Activated CD4-positive, alpha-beta memory T cell treated with anti-CD3 and anti-CD28 coated beads, Interleukin-2, amount 10 ng/mL, durations not matched to agents 7 days and 5 days (primary cell): ENCODE results near the gene PRPF39. TPM values are rescaled to one million over a fixed set of nuclear protein-coding genes. Genes with fewer than 3 reads are reported as not detected.
"Not testable (repeated sequence)": the region's sequence is repeated elsewhere in the genome, so short reads cannot be mapped to it uniquely, and the experiment has no call there.

ENCODE experiments used
- CTCF ChIA-PET: fragments of 350-600 bp; sonication (Branson Sonifier 250); formaldehyde crosslinking; loops from one replicate; lab custom pipeline; 2021; ENCODE audit warnings: antibody characterized with exemption, inconsistent platforms; lab: Charles Lee
- POLR2A ChIA-PET: fragments of 350-600 bp; sonication (Branson Sonifier 250); formaldehyde crosslinking; loops from one replicate; lab custom pipeline; 2021; ENCODE audit warnings: antibody characterized with exemption; lab: Charles Lee
- DNase-seq: peaks from one replicate; pipeline ENCODE4 v3.0.0-alpha.2; 2020
- H3K27ac Mint-ChIP-seq: one replicate; pipeline ENCODE4 v1.8.0; 2021; ENCODE audit warnings: mild to moderate bottlenecking, mixed read lengths
- H3K27me3 Mint-ChIP-seq: one replicate; pipeline ENCODE4 v1.8.0; 2021; ENCODE audit warnings: mixed read lengths
- H3K36me3 Mint-ChIP-seq: one replicate; pipeline ENCODE4 v1.8.0; 2021; ENCODE audit warnings: low read depth, mixed read lengths
- H3K4me1 Mint-ChIP-seq: one replicate; pipeline ENCODE4 v1.8.0; 2021; ENCODE audit warnings: mixed read lengths
- H3K4me3 Mint-ChIP-seq: one replicate; pipeline ENCODE4 v1.8.0; 2021; ENCODE audit warnings: mild to moderate bottlenecking, mixed read lengths
- H3K9me3 Mint-ChIP-seq: one replicate; pipeline ENCODE4 v1.8.0; 2021; ENCODE audit warnings: mixed read lengths
- total RNA-seq, 2 experiments: library from RNA; stranded (reverse); gene quantifications; one replicate each; pipeline ENCODE4 v1.2.3, GENCODE V29; 2021

PRPF39 gene
- total RNA-seq, 2 experiments from 2014 or later = 35.6 to 42.7 TPM

DNA sequence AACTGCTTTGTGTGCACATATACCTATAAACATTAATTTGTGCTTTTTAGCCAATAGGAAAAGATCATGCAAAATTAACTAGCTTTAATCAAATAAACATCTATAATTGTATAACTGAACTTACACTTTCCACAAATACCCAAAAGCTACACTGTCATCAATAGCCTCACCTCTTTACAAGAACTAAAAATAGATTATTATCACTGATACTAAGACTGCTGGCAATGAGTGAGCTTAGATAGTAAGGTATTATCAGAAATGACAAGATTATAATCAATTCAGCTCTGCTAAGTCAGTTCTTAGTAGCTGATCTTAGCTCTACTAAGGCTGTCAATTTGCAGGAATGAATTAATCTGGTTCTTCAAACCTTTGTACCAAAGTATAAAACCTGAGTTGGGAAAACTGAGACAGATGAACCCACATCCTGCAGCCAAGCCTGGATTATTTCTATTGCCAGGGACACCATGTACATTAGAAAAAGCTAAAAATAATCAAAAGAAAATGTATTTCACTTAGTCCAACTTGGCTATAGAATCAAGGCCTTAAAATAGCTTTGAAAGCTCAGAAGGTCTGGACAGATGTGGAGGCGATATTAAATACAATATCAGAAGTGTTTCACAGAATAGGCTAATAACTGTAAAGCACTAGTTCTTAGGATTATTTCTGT is 45.2 kb downstream of the PRPF39 start:
- POLR2A ChIA-PET = interaction anchor here (1.0 to 1.2 kb wide), 3 partner anchors 11 to 45 kb away, joined by 3 to 5 read pairs (median 4); no protein-coding TSS in a partner anchor
- Mint-ChIP-seq H3K27ac (no peak overlapping the region), H3K27me3 (no peaks in the 10 kb centered on the region), H3K9me3 (no peaks in the 10 kb centered on the region), H3K4me1 (peaks cover 19% of the 10 kb centered on the region), H3K36me3 (peaks cover 22% of the 10 kb centered on the region), H3K4me3 (no peak overlapping the region)
- no peak for DNase-seq
- CTCF ChIA-PET = interaction anchor here (0.9 to 2.6 kb wide), 3 partner anchors 123 to 215 kb away, joined by 3 to 10 read pairs (median 4); partner anchors contain the start of gene MIS18BP1

DNA sequence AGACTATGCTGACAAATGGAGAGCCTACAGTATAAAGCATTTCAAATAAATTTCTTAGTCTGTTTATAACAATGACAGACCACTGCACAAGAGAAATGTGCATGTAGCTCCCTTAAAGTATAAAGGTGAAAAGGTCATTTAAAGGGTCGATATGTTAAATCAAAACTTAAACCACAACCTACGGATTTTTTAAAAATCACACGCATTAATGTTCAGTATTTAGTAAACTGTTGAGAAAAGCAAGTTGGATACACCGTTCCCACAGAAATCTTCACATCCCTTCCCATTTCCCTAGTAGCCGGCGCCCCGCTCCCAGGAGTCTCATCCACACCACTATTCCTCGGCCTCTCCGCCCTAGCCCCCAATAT is 49.8 kb downstream of the PRPF39 start:
- no peaks in the 10 kb centered on the region for H3K27me3 Mint-ChIP-seq
- peak overlapping the region; percentile 99 for H3K27ac Mint-ChIP-seq
- peaks cover 2% of the 10 kb centered on the region for H3K36me3 Mint-ChIP-seq
- peaks cover 38% of the 10 kb centered on the region for H3K4me1 Mint-ChIP-seq
- DNase-seq = no peak
- POLR2A ChIA-PET = interaction anchor here (0.8 to 5.2 kb wide), 16 partner anchors 9 to 237 kb away, joined by 3 to 77 read pairs (median 4); partner anchors contain the start of genes KLHL28, MIS18BP1, PRPF39 and TOGARAM1
- H3K9me3 Mint-ChIP-seq = no peaks in the 10 kb centered on the region
- CTCF ChIA-PET = interaction anchor here (1.2 to 1.5 kb wide), 3 partner anchors 36 to 172 kb away, joined by 3 to 5 read pairs (median 4); partner anchors contain the start of genes KLHL28, MIS18BP1 and TOGARAM1
- peak overlapping the region; percentile 90 for H3K4me3 Mint-ChIP-seq

DNA sequence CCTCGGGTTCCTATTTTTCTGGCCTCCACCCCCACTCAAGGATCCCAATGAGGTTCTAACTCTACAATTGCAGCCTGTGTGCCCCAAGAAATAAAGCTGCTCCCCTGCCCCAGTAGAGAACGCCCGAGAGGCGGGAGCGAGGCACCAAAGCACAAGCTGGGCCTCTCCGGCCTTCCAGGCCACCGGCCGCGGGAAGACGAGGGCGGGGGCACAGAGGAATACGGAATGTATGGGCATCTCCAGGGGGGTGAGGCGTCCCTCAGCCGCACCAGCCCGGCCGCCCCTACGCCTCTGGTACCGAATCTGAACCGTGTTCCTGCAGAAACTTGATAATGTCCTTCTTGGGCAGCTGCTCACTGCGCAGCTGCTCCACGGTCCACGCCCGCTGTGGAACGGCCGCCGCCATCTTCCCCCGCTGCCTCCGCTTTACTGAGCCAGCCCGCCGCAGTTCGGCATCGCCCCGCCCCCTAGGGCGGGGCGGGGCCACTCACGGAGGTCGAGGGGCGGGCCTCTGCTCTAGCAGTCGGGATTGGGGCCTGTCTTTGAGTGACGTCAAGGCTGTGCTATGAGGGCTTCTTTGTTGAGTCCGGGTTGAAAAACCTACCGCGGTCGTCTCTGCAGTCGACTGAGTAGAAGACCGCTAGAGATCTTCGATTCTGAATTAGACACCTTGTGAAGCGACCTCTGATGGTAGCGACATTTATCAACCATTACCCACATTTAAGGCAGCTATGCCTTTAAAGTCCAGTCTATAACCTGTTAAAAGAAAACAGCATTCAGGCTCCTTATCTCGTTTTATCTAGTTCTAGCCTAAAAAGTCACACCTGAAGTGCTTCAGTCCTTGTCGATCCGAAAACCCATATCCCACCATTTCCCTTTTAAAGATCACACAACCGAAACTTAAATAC is 50.4 kb downstream of the PRPF39 start, which contains the start of gene FKBP3:
Gene FKBP3 (minus strand): TSS at position 431 of the 908 bp plus-strand sequence. CDS start 25 bp downstream, at position 406.
- H3K36me3 Mint-ChIP-seq = peaks cover 2% of the 10 kb centered on the region
- H3K27me3 Mint-ChIP-seq = no peaks in the 10 kb centered on the region
- H3K9me3 Mint-ChIP-seq = no peaks in the 10 kb centered on the region
- ChIA-PET POLR2A (interaction anchor here (0.6 to 5.2 kb wide), 20 partner anchors 10 to 237 kb away, joined by 3 to 77 read pairs (median 4); partner anchors contain the start of genes KLHL28, MIS18BP1, PRPF39 and TOGARAM1), CTCF (interaction anchor here (1.2 to 1.5 kb wide), 3 partner anchors 37 to 173 kb away, joined by 3 to 5 read pairs (median 4); partner anchors contain the start of genes KLHL28, MIS18BP1 and TOGARAM1)
- peak; percentile 96 for DNase-seq
- H3K27ac Mint-ChIP-seq = peak within 1 kb of the TSS; percentile 99
- H3K4me1 Mint-ChIP-seq = peaks cover 43% of the 10 kb centered on the region
- H3K4me3 Mint-ChIP-seq = peak within 1 kb of the TSS; percentile 90

DNA sequence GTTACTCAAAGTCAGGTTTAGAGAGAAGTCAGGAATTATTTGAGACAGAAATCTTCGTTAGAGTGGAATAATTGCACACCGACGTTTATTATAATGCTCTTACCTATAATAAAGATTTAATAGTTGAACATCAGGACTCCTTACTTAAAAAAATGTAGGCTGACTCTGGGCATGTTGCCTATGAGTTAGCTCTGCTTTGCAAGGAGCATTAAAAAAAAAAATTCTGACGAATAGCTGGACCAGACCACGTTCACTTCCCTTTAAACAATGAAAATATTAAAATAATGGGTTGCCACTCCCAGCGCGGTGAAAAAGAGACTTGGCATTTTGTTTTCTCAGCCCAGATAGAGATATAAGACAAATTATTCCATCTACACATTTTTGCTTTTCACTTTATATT is 51.2 kb downstream of the PRPF39 start:
- Mint-ChIP-seq H3K4me1 (peaks cover 44% of the 10 kb centered on the region), H3K27me3 (no peaks in the 10 kb centered on the region), H3K36me3 (peaks cover 2% of the 10 kb centered on the region), H3K27ac (peak overlapping the region; percentile 99), H3K4me3 (peak overlapping the region; percentile 90), H3K9me3 (no peaks in the 10 kb centered on the region)
- no peak for DNase-seq
- POLR2A ChIA-PET = interaction anchor here (0.6 to 5.2 kb wide), 13 partner anchors 19 to 238 kb away, joined by 3 to 77 read pairs (median 5); partner anchors contain the start of genes KLHL28, MIS18BP1, PRPF39 and TOGARAM1
- CTCF ChIA-PET = interaction anchor here (1.2 to 2.2 kb wide), 4 partner anchors 51 to 118 kb away, joined by 3 to 15 read pairs (median 4); partner anchors contain the start of genes MIS18BP1 and PRPF39

DNA sequence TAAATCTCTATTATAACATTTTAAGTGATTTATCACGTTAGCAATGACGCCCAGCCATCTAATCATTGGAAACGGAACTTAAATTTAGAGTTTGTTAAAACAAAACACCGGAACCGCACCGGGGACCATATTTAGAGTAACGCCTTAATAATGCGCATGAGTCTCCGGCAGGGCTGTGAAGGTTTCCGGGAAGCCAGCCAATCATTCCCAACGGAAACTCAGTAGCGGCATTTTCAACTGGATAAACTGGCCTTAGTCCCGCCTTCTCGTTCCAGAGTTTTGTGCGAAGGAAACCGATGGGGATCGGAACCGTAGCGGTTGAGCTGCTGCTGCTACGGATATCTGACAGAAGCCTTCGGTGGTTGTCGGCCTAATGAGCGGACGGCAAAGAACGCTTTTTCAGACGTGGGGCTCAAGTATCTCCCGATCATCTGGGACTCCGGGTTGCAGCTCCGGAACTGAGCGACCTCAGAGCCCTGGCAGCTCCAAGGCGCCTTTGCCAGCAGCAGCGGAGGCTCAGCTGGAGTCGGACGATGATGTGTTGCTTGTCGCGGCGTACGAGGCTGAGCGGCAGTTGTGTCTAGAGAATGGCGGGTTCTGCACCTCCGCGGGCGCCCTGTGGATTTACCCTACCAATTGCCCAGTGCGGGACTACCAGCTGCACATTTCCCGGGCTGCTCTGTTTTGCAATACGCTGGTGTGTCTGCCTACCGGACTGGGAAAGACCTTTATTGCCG is 51.9 kb downstream of the PRPF39 start, which contains the start of gene FANCM:
Gene FANCM (plus strand): TSS at position 272 of the 737 bp plus-strand sequence. CDS start 102 bp downstream, at position 374.
- CTCF ChIA-PET = interaction anchor here (0.9 to 2.2 kb wide), 5 partner anchors 30 to 132 kb away, joined by 3 to 15 read pairs (median 4); partner anchors contain the start of genes MIS18BP1 and PRPF39
- DNase-seq = peak; percentile 88
- Mint-ChIP-seq H3K4me1 (peaks cover 46% of the 10 kb centered on the region), H3K4me3 (peak within 1 kb of the TSS; percentile 90), H3K27ac (peak within 1 kb of the TSS; percentile 99), H3K9me3 (no peaks in the 10 kb centered on the region), H3K36me3 (peaks cover 5% of the 10 kb centered on the region), H3K27me3 (no peaks in the 10 kb centered on the region)
- POLR2A ChIA-PET = interaction anchor here (0.8 to 5.2 kb wide), 19 partner anchors 8 to 239 kb away, joined by 3 to 77 read pairs (median 4); partner anchors contain the start of genes KLHL28, MIS18BP1, PRPF39 and TOGARAM1

DNA sequence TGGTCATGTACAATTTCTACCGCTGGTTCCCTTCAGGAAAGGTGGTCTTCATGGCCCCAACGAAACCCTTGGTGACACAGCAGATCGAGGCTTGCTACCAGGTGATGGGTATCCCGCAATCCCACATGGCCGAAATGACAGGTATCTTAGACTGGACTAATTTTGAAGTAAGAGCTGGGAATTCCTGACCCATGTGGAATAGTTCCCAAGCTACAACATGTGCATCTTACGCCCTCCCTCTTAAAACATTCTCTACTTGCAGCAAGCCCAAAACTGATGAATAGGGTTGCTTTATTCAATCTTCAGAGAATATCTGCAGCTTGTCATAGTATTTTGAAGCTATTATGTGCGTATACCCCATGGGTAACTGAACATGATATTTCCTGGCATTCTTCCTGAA is 52.5 kb downstream of the PRPF39 start:
- Mint-ChIP-seq H3K27me3 (no peaks in the 10 kb centered on the region), H3K4me3 (peak overlapping the region; percentile 90), H3K27ac (peak overlapping the region; percentile 99), H3K4me1 (peaks cover 43% of the 10 kb centered on the region), H3K9me3 (no peaks in the 10 kb centered on the region), H3K36me3 (peaks cover 5% of the 10 kb centered on the region)
- ChIA-PET POLR2A (interaction anchor here (0.8 to 5.2 kb wide), 16 partner anchors 8 to 239 kb away, joined by 3 to 77 read pairs (median 5); partner anchors contain the start of genes KLHL28, MIS18BP1, PRPF39 and TOGARAM1), CTCF (interaction anchor here (0.9 to 2.2 kb wide), 5 partner anchors 30 to 132 kb away, joined by 3 to 15 read pairs (median 4); partner anchors contain the start of genes MIS18BP1 and PRPF39)
- no peak for DNase-seq

DNA sequence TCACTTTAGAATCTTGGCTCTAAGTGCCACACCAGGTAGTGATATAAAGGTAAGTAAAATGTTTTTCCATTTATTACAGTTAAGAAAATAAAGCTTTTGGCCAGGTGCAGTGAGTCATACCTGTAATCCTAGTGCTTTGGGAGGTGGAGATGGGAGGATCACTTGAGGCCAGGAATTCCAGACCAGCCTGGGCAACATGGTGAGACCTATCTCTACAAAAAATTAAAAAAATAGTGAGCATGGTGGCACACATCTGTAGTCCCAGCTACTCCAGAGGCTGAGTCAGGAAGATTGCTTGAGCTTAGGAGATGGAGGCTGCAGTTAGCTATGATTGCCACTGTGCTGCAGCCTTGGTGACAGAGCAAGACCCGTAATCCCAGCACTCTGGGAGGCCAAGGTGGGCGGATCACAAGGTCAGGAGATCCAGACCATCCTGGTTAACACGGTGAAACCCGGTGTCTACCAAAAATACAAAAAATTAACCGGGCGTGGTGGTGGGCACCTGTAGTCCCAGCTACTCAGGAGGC is 56.8 kb downstream of the PRPF39 start:
- ChIA-PET CTCF (no interaction called here), POLR2A (no interaction called here)
- Mint-ChIP-seq H3K27ac (no peak overlapping the region), H3K4me3 (no peak overlapping the region), H3K9me3 (no peaks in the 10 kb centered on the region), H3K4me1 (peaks cover 39% of the 10 kb centered on the region), H3K27me3 (no peaks in the 10 kb centered on the region), H3K36me3 (peaks cover 18% of the 10 kb centered on the region)
- DNase-seq = no peak

DNA sequence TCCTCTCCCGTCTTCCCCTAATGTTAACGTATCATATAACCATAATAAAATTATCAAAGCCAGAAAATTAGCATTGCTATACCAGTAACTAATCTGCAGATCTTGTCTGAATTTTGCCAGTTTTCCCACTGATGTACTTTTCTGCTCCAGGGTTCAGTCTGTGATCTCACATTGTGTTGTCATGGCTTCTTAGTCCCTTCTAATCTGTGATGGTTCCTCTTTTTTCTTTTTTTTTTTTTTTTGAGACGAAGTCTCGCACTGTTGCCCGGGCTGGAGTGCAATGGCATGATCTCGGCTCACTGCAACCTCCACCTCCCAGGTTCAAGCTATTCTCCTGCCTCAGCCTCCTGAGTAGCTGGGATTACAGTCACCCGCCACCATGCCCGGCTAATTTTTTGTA is 58.2 kb downstream of the PRPF39 start:
- POLR2A ChIA-PET, DNase-seq, H3K9me3 Mint-ChIP-seq, H3K27me3 Mint-ChIP-seq, H3K27ac Mint-ChIP-seq, H3K4me3 Mint-ChIP-seq: not testable (repeated sequence)
- peaks cover 23% of the 10 kb centered on the region for H3K36me3 Mint-ChIP-seq
- CTCF ChIA-PET = interaction anchor here (0.7 kb wide), 2 partner anchors 82 to 186 kb away, joined by 3 read pairs; no protein-coding TSS in a partner anchor
- peaks cover 32% of the 10 kb centered on the region for H3K4me1 Mint-ChIP-seq

DNA sequence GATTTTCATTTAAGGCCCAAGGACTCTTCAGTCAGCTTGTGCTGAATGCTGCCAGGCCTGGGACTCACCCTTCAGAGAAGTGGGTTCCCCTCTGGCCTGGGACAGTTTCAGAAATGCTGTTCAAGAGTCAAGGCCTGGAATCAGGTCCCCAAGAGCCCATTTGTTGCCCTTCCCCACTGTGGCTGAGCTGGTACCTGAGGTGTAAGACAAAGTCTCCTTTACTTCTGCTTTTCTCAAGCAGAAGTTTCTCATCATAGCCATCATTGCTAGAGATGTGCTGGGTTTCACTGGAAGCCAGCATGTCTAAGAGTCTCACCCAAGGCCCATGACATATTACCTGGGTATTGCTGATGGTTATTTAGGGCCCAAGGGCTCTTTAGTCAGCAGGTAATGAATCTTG is 60.7 kb downstream of the PRPF39 start:
- no peak overlapping the region for H3K27ac Mint-ChIP-seq
- POLR2A ChIA-PET = interaction anchor here (0.9 kb wide), 1 partner anchor 8 kb away, joined by 3 read pairs; the partner anchor contains the start of gene FANCM

DNA sequence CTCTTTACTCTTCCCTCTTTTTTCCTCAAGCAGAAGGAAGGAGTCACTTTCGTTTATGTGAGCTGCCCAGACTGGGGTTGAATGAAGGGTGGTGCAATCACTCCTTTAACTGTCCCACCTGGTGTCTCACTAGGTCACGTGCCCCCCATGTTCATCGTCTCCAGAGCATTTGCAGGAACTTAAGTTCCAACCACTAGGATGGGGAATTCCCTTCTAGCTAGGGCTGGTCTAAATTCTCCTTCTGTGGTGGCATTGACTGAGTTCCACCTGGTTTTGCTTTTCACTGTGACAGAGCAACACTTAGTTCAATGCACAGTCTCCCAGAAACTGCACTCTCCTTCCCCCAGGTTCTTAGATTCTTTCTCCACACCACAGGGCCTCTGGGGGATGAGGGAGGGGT is 61.3 kb downstream of the PRPF39 start:
- ChIA-PET CTCF (no interaction called here), POLR2A (interaction anchor here (0.9 kb wide), 1 partner anchor 9 kb away, joined by 3 read pairs; the partner anchor contains the start of gene FANCM)
- Mint-ChIP-seq H3K4me3 (no peak overlapping the region), H3K36me3 (peaks cover 26% of the 10 kb centered on the region), H3K4me1 (peaks cover 11% of the 10 kb centered on the region), H3K27ac (no peak overlapping the region), H3K27me3 (no peaks in the 10 kb centered on the region), H3K9me3 (no peaks in the 10 kb centered on the region)
- DNase-seq = no peak

More for the DNA sequence above, 60.7 kb downstream of the PRPF39 start:
- no peak overlapping the region for H3K4me3 Mint-ChIP-seq
- H3K36me3 Mint-ChIP-seq = peaks cover 26% of the 10 kb centered on the region
- H3K9me3 Mint-ChIP-seq = no peaks in the 10 kb centered on the region
- CTCF ChIA-PET = no interaction called here
- H3K4me1 Mint-ChIP-seq = peaks cover 14% of the 10 kb centered on the region
- DNase-seq = no peak
- H3K27me3 Mint-ChIP-seq = no peaks in the 10 kb centered on the region

DNA sequence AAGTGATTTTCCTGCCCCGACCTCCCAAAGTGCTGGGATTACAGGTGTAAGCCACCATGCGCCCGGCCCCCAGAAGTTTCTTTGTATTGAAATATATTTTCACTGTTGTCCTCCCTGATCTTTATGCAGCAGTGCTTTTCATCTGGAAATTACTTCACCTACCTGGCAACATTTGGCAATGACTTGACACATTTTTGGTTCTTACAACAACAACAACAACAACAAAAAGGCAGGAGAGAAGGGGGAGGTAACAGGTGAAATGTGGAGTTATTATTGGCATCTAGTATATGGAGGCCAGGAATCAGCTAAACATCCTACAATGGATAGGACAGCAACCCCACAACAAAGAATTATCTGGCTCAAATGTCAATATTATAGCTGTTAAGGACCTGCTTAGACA is 65.7 kb downstream of the PRPF39 start:
- CTCF ChIA-PET = interaction anchor here (1.6 kb wide), 1 partner anchor 12 kb away, joined by 3 read pairs; no protein-coding TSS in a partner anchor
- peaks cover 4% of the 10 kb centered on the region for H3K4me1 Mint-ChIP-seq
- H3K9me3 Mint-ChIP-seq = no peaks in the 10 kb centered on the region

More for the DNA sequence above, 65.7 kb downstream of the PRPF39 start:
- H3K27me3 Mint-ChIP-seq = no peaks in the 10 kb centered on the region
- DNase-seq = no peak
- peaks cover 32% of the 10 kb centered on the region for H3K36me3 Mint-ChIP-seq
- H3K4me3 Mint-ChIP-seq = no peak overlapping the region
- POLR2A ChIA-PET = interaction anchor here (1.0 kb wide), 1 partner anchor 13 kb away, joined by 3 read pairs; no protein-coding TSS in a partner anchor
- no peak overlapping the region for H3K27ac Mint-ChIP-seq
